Glomerular endothelial cell (primary cell): ENCODE results near the gene PTGDR2. TPM values are rescaled to one million over a fixed set of nuclear protein-coding genes. Genes with fewer than 3 reads are reported as not detected.

ENCODE experiments used
- DNase-seq: peaks from one replicate; pipeline ENCODE4 v3.0.0-alpha.2; 2011; ENCODE audit warnings: low read depth, low spot score; ENCODE audit errors: extremely low read depth
- total RNA-seq: library from RNA; depleted of rRNA; stranded (reverse); fragments of >200 nt; gene quantifications from 2 replicates; pipeline ENCODE4 v1.2.3, GENCODE V29; 2015

PTGDR2 gene
- total RNA-seq, result not detected in 2 replicates

DNA sequence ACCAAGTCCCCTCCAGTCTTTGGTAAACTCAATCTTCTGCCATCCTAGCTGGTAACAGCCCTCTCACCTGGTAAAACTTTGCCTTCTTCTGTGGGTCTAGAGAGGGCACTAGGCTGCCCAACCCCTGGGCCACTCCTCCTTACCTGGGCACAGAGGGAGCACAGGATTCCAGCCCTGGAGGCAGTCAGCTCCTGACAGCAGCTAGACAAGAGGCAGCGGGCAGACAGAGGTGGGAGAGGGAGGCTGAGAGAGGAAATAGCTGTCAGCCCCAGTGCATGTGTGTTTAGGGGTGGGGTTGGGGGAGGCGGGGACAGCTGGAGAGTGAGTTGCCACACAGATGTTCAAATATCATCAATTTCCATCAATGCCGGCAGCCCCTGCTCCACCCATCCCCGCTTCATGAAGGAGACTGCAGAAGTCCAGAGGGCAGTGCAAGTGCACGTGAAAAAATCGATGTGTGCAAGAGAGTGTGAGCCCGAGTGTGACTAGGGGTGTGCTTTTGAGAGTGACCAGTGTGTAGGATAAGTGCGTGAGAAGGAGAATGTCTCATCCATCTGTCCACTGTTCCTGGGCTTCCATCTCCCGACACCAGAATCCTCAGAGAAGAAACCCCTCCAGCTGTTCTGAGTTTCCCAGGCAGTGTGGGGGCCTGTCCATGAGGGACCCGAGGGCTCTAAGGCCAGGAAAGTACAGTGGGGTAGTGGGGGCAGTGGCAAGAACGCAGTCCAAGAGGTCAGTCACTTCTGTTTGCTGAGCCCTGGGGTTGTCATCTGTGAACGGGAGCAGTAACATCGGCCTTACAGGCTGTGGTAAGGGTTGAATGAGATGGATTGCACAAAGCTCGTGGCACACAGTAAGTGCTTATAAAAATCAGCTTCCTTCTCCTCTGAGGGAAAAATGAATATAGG lies at the start of gene PTGDR2:
PTGDR2 (minus strand) TSS at position 225 of the 908 bp plus-strand sequence. CDS start 2,228 bp downstream, outside the sequence.
- DNase-seq, result no peak

DNA sequence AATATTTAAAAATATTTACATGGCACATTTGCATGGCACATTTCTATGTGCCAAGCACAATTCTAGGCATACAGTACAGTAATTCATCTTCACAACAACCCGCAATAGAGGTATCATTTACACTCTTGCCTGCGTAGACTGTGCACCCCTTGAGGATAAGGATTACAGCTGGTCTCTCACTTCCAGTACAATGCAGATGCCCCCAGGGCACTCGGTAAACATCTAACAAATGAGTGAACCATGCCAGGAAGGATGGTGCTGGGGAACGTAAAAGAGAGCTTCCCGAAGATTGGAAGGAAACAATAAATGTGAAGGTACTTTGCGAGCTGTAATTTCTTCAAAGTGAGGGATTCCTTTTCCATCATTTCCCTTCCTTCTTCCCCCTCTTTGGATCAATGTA lies 49.3 kb upstream of the PTGDR2 start:
- DNase-seq, result no peak

DNA sequence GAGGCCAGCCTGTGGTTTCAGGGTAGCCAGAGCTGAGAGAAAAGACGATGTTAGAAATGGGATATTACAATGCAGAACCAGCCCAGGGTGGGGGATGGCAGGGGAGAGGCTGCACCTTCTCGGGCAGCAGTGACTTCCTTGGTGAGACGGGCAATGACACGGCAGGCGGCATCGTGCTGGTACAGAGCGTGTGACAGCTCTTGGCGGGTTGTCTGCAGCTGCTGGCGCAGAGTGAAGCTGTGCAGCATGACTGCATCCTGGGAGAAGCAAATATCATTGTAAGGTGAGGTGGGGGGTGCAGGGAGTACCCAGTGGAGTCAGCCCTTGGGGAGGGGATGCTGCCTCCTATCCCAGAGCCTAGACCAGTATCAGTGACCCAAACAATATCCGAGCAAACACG lies 46.9 kb upstream of the PTGDR2 start:
- DNase-seq, result no peak

DNA sequence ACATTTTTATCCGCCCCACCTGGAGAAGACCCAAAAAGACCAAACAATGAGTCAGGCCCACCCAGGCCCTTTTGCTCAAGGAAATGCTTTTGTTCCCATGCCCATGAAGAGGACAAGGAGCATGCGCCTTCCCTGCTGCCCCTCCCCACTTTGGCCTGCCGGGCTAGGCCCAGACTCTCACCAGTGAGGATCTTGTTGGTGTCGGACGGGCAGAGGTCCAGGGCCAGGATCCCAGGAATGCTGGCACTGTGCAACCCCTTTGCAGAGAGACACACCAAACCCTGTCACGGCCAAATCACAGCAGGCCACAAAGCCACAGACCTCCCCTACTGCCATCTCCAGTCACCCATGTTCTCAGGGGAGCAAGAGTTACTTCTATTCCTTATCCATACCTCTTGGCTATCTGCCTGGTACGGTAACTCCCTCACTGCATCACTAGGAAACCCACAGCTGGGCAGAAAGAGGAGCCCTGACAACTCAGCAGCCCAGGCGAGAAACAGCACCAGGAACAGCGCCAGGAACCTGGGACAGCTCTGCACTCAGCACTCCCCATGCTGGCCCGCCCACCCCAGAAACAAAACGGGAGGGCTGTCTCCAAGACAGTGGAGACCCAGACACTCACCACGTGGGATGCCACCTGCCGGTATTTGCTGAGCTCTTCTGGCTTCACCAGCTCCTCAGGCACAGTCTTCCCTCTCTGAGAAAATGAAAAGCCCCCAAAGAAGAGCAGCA lies 45.1 kb upstream of the PTGDR2 start:
- DNase-seq, result no peak

DNA sequence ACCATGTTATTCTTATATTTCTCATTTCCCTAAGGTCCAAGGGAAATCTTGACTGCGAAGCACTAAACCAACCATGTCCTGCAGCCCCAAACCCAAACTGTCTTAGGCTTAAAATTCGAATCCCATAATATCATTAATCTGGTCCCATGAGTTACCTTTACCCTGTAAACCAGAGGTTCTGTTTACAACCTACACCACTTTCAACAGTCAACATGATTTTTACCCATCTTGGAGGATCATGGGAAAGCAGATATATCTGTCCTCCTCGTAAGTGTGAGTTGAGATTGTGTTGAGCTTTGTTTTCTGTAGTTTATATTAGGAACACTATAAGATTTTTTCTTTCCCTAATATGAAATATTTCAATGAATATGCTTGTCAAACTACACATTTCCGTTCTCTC lies 44.2 kb upstream of the PTGDR2 start:
- DNase-seq, result no peak

GRCh38 chr11:60899046-60899936 lies 43.5 kb upstream of the PTGDR2 start:
- DNase-seq, result no peak

GRCh38 chr11:60897496-60897895 lies 41.7 kb upstream of the PTGDR2 start:
- DNase-seq, result no peak

- DNase-seq, result no peak
Measured at GRCh38 chr11:60895687-60896086, 39.9 kb upstream of the PTGDR2 start.

- DNase-seq, result no peak
Measured at GRCh38 chr11:60891103-60891741, 35.5 kb upstream of the PTGDR2 start.

DNA sequence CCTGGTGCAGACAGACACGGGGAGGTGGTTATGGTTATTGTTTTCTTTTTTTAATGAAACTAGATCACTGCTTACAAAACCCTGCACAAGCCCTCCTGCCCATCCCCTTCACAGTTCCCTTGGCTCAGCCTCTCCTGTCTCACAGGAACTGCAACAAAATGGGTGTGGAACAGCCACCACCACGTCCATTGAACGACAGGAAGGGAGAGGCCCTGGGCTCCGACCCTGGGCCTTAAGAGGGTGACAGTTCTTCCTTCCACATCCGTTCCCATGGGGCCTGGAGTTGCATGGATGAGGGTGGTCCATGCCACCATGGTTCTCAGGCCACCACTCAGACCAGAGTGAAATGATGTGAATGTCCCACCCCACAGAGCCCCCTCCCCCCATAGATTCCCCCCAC lies 34.9 kb upstream of the PTGDR2 start:
- no peak for DNase-seq

DNA sequence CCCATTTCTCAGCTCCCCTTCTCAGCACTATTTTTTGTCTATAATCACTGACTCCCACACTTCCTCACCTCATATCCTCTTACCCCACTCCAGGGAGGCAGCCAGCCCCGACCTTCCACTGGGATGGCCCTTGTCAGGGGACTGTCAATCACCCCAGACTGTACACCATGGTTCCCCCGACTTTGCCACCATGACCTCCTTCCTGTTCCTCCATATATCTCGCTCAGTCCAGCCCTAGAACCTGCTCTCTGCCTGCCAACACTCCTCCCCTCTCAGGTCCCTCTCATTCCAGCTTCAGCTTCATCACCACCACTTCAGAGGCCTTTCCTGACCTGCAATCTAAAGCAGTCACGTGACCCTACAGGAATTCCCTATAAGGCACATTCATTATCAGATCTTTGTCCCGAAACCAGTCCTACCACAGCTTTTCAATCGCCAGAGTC lies 34.1 kb upstream of the PTGDR2 start:
- no peak for DNase-seq

DNA sequence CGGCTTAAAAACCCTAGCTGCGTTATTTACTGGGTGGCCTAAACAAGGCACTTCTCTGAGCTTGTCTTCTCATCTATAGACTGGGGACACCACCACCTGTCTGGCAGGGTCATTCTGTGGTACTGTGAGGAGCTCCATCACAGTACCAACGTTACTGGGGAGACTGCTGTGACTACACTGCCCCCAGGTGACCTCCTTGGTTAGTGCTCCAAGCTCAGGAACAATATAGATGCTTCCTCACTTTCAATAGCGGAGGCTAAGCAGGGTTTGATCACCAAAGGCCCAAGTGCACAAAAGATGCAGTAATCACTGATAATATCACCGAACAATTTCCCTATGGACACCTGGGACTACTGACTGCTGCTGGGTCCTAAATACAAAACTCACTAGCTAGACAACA lies 31.8 kb upstream of the PTGDR2 start:
- DNase-seq, result no peak

GRCh38 chr11:60880643-60881282 lies 25.0 kb upstream of the PTGDR2 start:
- DNase-seq, result no peak

GRCh38 chr11:60879971-60880588 lies 24.3 kb upstream of the PTGDR2 start:
- no peak for DNase-seq

DNA sequence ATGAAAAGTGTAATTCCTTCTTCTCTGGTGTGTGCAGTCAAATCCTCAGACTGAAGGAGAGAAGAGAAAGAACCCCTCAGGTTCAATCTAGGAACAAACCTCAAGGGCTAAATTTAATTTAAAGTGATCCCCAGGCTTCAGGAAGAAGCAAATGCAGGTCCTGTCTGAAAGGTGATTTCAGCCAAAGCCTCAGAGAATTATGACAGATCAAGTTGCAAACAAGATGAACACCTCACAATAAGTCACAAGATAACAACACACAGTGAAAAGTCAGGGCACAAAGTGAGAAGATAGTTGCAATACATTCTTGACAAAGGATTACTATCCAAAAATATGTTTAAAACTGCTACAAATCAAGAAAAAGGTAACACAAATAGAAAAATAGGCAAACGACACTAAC lies 23.4 kb upstream of the PTGDR2 start:
- no peak for DNase-seq

- DNase-seq, result no peak
Measured at GRCh38 chr11:60878245-60879101, 22.7 kb upstream of the PTGDR2 start.

- DNase-seq, result no peak
Measured at GRCh38 chr11:60876168-60876485, 20.4 kb upstream of the PTGDR2 start.

DNA sequence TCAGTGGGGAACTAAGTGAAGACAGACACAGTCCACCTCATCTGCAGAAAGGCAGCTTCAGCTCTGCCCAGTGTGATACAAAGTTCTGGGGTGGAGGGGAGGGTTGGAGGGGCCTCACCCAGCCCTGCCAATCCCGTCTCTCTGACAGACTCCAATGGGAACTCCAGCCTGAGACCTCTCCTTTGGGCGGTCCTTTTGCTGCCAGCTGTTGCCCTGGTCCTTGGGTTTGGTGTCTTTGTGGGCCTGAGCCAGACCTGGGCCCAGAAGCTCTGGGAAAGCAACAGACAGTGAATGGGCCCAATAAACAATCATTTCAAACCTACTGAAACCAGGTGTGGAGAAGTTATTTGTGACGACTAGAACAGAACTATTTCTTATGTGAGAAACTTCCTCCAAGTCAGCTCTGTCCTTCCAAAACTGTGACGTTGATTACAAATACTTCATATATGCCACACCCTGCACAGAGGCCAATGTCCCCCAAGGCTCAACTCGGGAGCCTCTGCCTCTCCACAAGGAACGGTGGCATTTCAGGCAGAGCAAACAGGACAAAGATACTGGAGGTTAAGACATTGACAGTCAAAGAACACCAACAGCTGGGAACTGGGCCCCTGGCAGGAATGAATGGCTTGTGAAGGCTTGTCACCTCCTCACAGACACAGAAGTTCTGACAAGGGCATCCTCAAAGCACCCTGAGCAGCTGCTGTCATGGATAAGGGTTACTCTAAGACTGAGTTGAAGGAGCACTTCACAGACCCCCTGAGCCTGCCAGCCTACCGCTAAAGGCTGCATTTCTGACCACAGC lies 19.8 kb upstream of the PTGDR2 start:
- no peak for DNase-seq
